ENCODE data around the gene NRP2. TPM values are rescaled to one million over a fixed set of nuclear protein-coding genes. Genes with fewer than 3 reads are reported as not detected.
A peak's percentile ranks its signal among the peaks of the same experiment; 100 is the strongest.

NRP2 gene
- total RNA-seq, 1 experiment from 2014 or later = 13.2 TPM

DNA sequence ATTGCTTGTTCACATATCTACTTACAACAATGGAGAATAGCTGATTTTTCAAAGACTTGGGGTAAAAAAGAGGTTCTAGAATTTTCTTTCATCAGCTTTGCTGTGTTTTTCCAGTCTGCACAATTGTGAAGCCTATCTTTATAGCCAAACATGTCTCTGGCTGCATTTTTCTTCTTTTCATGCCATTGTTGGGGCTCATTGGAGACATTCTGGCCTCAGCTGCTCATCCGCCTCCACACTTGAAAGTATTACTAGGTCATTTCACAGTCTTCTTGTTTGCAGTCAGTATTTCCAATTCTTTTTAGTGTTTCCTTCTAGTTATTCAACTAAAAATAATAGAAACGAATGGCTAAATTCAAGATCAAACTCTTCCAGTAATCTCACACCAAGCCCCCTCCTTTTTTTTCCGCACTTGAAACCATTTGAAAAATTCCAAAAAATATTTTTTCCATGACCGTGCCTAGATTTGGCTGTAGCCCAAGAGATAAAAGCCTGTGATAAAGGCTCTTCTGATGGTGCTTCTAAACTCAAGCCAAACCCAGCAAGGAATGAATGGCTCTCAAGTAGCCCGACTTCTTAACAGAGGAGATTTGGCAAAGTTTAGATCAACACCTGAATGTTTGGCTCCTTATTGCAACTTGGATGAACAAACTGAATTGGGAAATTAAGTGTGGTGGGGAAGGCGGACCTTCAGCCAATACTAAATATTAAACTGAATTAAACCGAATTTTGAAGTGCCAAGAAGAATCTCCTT, 103.4 kb downstream of the NRP2 start:
- Histone ChIP-seq H3K4me1 (replicated peaks) (peaks cover 13% of the 10 kb centered on the region), H3K4me3 (no peak overlapping the region), H3K27me3 (replicated peaks) (no peaks in the 10 kb centered on the region), H3K9me3 (replicated peaks) (no peaks in the 10 kb centered on the region), H3K27ac (no peak overlapping the region), H3K36me3 (no peaks in the 10 kb centered on the region)
- no peak for DNase-seq (ENCODE audit: low read depth in 1 of 2, low spot score in 2 of 2)

DNA sequence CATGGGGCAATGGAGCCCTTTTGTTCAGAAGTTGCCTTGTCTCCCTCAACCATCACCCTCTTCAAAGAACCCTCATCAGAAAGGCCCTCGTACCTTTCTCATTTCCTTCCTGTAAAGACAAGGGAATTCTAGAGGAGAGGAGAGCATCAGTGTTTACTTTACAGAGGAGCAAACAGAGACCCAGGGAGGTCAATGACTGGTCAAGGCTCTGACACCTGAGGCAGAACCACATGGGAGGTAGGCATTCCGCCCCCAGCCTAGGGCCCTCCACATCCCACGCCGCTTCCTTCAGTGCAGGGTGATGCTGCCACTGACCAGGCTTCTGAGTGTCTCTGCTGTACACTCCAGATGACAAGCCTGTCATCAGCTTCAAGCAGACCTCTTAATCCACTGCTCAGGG, 104.7 kb downstream of the NRP2 start:
- no peak for DNase-seq (ENCODE audit: low read depth in 1 of 2, low spot score in 2 of 2)
- Histone ChIP-seq H3K36me3 (no peaks in the 10 kb centered on the region), H3K4me1 (replicated peaks) (peaks cover 13% of the 10 kb centered on the region), H3K9me3 (replicated peaks) (no peaks in the 10 kb centered on the region), H3K4me3 (no peak overlapping the region), H3K27me3 (replicated peaks) (no peaks in the 10 kb centered on the region), H3K27ac (no peak overlapping the region)

DNA sequence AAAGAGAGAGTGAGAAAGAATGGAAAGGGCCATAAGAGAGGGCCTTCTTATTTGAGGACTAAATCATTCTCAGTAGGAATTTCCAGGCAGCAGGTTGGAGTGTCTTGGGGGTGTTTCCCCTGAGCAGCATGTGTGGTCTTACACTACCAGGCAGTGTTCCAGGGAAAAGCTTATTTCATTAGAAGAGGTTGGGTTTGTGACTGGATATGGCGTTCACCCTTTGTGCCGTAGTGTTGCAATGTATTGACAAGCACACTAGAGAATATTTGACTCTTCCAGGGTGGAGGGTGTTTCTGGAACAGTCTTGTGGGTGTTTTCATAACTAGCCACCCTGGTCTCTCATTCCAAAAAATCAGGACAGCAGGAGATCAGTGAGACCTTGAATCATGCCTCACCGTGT, 105.5 kb downstream of the NRP2 start:
- peak in 1 of 2 experiments; percentile 39 for DNase-seq (ENCODE audit: low read depth in 1 of 2, low spot score in 2 of 2)
- Histone ChIP-seq H3K4me1 (replicated peaks) (peaks cover 13% of the 10 kb centered on the region), H3K4me3 (no peak overlapping the region)

DNA sequence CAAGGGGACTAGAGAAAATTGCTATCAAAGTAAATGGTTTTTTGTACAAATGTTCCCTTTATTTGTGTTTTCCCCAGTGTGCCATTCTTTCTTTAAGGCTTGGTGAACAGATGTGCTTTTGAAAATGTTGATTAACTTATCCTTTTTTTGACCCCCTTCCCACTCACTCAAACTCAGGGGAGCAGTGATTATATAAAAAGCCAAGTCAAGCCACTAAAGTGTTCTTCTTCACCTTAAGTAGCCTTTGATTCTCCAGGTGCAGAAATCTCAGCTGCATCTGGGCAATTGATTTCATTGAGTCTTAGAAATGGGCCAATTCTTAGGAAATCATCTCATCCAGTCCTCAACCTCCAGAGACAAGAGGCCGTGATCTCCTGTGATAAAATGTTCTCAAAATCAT, 107.6 kb downstream of the NRP2 start:
- no peak overlapping the region for H3K4me3 ChIP-seq
- no peaks in the 10 kb centered on the region for H3K27me3 ChIP-seq (replicated peaks)
- no peak overlapping the region for H3K27ac ChIP-seq
- no peak for DNase-seq (ENCODE audit: low read depth in 1 of 2, low spot score in 2 of 2)
- H3K4me1 ChIP-seq (replicated peaks) = peaks cover 13% of the 10 kb centered on the region
- no peaks in the 10 kb centered on the region for H3K36me3 ChIP-seq
- H3K9me3 ChIP-seq (replicated peaks) = no peaks in the 10 kb centered on the region

More for the DNA sequence above, 105.5 kb downstream of the NRP2 start:
- Histone ChIP-seq H3K36me3 (no peaks in the 10 kb centered on the region), H3K27me3 (replicated peaks) (no peaks in the 10 kb centered on the region), H3K27ac (no peak overlapping the region), H3K9me3 (replicated peaks) (no peaks in the 10 kb centered on the region)

DNA sequence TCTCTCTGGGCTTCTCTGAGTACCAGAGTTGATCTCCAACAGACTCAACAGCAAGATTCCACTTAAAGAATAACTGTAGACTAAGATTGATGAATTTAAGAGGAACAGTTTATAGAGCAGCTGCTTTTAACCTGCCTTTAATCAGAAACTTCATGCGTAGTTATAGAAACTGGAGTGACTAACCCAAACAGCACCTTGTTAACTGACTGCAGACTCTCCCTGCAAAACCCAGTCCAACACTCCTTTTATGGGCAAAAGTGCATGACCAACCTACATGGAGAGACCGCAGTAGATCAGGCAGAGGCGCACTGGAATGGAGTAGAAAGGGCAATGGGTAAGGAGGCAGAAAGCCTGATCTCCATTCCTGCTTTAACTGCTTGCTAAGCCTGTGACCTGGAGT, 110.6 kb downstream of the NRP2 start:
- H3K9me3 ChIP-seq (replicated peaks) = no peaks in the 10 kb centered on the region
- no peak overlapping the region for H3K4me3 ChIP-seq
- H3K36me3 ChIP-seq = no peaks in the 10 kb centered on the region
- no peak overlapping the region for H3K27ac ChIP-seq
- H3K27me3 ChIP-seq (replicated peaks) = no peaks in the 10 kb centered on the region
- DNase-seq (ENCODE audit: low read depth in 1 of 2, low spot score in 2 of 2) = no peak
- H3K4me1 ChIP-seq (replicated peaks) = peaks cover 2% of the 10 kb centered on the region; the same call in 1 of the 2 replicates

DNA sequence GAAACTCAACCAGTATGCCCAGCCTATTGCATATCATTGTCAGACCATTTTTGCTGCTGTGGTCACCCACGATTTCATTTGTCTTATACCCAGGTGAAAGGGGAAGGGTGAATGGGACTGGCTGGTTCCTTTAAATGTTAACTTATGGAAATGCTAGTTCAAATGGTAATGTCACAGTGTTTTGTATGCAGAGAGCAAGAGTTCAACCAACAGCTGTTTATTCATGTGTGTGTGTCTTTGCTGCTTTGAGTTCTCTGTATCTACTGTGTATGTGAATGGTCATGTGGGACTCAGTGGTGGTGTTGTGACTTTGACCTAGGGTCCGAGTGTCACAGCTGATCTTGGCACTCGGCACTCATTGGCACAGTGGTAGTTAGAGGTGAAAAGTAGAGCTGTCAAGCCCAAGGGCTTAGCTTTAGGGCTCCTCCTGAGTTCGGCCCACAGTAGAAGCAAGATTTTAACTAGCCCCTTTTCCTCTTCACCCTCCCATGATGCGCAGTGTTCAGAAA, 114.6 kb downstream of the NRP2 start:
- Histone ChIP-seq H3K27ac (no peak overlapping the region), H3K9me3 (replicated peaks) (0 out of 2 replicates have a peak, but pooled peaks cover 4% of the 10 kb centered on the region), H3K4me1 (replicated peaks) (no peaks in the 10 kb centered on the region), H3K4me3 (no peak overlapping the region), H3K36me3 (no peaks in the 10 kb centered on the region), H3K27me3 (replicated peaks) (no peaks in the 10 kb centered on the region)
- DNase-seq (ENCODE audit: low read depth in 1 of 2, low spot score in 2 of 2) = no peak

DNA sequence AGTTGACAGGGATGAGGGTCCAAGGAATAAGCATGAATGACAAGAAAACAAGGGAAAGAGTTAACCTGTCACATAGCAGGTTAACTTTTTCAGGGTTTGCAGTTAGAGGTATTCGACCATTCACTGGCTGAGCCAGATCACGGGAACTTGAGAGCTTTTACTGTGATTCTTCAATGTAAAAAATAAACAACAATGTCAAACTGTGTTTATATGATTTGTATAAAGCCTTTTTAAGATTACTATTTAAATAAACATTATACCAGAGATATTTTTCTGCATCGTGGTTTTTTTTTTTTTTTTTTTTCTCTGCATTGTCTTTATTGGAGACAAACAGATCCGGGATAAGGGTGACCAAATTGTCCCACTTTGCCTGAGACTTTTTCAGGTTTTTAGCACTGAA, 115.6 kb downstream of the NRP2 start:
- Histone ChIP-seq H3K4me3 (no peak overlapping the region), H3K36me3 (no peaks in the 10 kb centered on the region), H3K27ac (no peak overlapping the region), H3K27me3 (replicated peaks) (no peaks in the 10 kb centered on the region), H3K9me3 (replicated peaks) (0 out of 2 replicates have a peak, but pooled peaks cover 4% of the 10 kb centered on the region), H3K4me1 (replicated peaks) (no peaks in the 10 kb centered on the region)
- no peak for DNase-seq (ENCODE audit: low read depth in 1 of 2, low spot score in 2 of 2)

DNA sequence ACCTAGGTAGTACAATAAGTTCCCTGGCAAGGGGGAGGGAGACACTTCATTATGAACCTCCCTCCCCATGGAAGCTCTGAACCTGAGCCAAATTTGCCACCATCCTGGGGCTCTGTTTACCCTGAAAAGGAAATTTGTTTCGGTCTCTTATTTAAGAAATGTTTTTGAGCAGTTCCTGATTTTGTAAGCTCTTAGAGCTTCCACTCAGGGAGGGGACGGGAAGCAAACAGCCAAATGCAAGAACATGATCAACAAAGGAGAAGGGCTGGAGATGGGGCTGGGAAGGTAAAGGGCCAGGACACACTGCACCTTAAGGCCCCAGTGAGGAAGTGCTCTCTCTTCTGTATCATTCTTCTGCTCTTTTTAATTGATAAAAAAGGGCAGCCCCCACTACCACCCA, 117.9 kb downstream of the NRP2 start:
- Histone ChIP-seq H3K4me1 (replicated peaks) (no peaks in the 10 kb centered on the region), H3K9me3 (replicated peaks) (0 out of 2 replicates have a peak, but pooled peaks cover 4% of the 10 kb centered on the region), H3K27me3 (replicated peaks) (0 out of 2 replicates have a peak, but pooled peaks cover 3% of the 10 kb centered on the region), H3K27ac (no peak overlapping the region), H3K4me3 (no peak overlapping the region), H3K36me3 (no peaks in the 10 kb centered on the region)
- no peak for DNase-seq (ENCODE audit: low read depth in 1 of 2, low spot score in 2 of 2)

DNA sequence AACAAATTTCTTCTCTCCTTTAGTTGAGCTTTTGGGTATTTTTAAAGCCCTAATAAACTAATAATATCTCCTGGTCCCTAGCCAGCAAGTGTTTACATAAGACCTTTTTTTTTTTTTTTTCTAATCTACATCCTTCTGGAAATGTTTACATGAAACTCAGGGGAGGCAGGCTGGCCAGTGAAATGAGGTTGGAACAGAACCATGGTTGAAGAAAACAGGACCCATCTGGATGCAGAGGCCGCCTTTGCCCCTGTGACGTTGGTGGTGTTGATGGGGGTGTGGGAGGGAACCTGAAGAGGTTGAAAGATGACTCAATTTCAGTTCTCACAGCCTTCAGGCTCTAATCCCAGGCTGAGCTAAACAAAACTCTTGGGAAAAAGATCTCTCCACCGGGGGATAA, 118.5 kb downstream of the NRP2 start:
- H3K36me3 ChIP-seq = no peaks in the 10 kb centered on the region
- H3K4me1 ChIP-seq (replicated peaks) = no peaks in the 10 kb centered on the region
- H3K9me3 ChIP-seq (replicated peaks) = 0 out of 2 replicates have a peak, but pooled peaks cover 4% of the 10 kb centered on the region
- DNase-seq (ENCODE audit: low read depth in 1 of 2, low spot score in 2 of 2) = no peak
- no peak overlapping the region for H3K4me3 ChIP-seq
- no peak overlapping the region for H3K27ac ChIP-seq
- H3K27me3 ChIP-seq (replicated peaks) = 0 out of 2 replicates have a peak, but pooled peaks cover 3% of the 10 kb centered on the region

DNA sequence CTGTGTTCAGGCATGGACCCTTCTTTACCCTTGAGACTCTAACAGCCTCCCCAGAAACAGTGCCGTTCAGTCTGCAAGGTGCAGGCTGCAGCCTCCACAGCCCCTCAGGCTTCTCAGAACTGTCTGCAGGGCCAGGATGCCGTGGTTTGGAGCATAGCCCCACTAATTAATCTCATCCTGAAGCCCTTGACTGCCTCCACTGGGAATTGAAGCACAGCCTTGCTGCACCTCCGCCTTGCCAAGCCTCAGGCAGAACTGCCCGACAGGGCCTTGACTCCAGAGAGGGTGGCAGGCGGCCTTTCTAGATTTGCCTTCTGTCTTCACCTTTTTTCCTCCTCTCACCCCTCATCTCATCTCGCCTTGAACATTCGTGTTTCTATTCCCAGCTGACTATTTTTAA, 119.8 kb downstream of the NRP2 start:
- Histone ChIP-seq H3K4me3 (no peak overlapping the region), H3K9me3 (replicated peaks) (0 out of 2 replicates have a peak, but pooled peaks cover 4% of the 10 kb centered on the region), H3K27me3 (replicated peaks) (0 out of 2 replicates have a peak, but pooled peaks cover 3% of the 10 kb centered on the region), H3K4me1 (replicated peaks) (no peaks in the 10 kb centered on the region), H3K36me3 (no peaks in the 10 kb centered on the region), H3K27ac (no peak overlapping the region)
- no peak for DNase-seq (ENCODE audit: low read depth in 1 of 2, low spot score in 2 of 2)

DNA sequence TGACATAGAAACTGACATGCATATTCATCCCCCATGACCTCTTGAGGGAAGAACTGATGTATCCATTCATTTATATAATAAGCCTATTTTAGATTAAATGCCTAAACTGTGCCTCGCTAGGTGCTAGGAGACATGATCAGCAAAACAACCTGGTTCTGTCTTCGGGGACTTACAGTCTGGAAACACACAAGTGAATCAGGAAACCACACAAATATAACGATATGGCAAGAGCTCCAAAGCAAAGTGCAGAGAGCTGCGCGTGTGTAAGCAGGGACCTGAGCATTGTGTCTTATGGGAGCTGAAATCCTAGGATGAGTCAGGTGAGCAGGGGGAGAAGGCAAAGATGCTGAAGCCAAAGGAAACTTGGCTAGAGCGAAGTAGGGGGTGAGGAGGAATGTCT, 120.6 kb downstream of the NRP2 start:
- Histone ChIP-seq H3K4me3 (no peak overlapping the region), H3K4me1 (replicated peaks) (no peaks in the 10 kb centered on the region), H3K27ac (no peak overlapping the region), H3K27me3 (replicated peaks) (0 out of 2 replicates have a peak, but pooled peaks cover 3% of the 10 kb centered on the region), H3K9me3 (replicated peaks) (0 out of 2 replicates have a peak, but pooled peaks cover 4% of the 10 kb centered on the region), H3K36me3 (no peaks in the 10 kb centered on the region)
- DNase-seq (ENCODE audit: low read depth in 1 of 2, low spot score in 2 of 2) = no peak

DNA sequence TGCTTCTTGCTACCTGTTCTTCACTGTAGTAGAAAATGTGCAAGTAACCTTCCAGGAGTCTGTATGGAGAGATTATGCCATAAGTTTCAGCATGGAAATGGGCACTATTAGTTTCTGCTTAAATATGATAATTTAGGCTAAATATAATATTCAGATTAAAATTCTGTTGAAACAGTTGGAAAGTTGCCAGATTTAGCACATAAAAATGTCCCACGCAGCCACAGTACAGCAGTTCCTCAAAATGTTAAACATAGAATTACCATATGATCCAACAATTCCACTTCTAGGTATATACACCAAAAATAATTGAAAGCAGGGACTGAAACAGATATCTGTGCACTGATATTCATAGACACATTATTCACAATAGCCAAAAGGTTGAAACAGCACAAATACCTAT, 121.2 kb downstream of the NRP2 start:
- Histone ChIP-seq H3K4me1 (replicated peaks) (no peaks in the 10 kb centered on the region), H3K9me3 (replicated peaks) (0 out of 2 replicates have a peak, but pooled peaks cover 4% of the 10 kb centered on the region), H3K4me3 (no peak overlapping the region), H3K27me3 (replicated peaks) (0 out of 2 replicates have a peak, but pooled peaks cover 3% of the 10 kb centered on the region), H3K27ac (no peak overlapping the region), H3K36me3 (no peaks in the 10 kb centered on the region)
- no peak for DNase-seq (ENCODE audit: low read depth in 1 of 2, low spot score in 2 of 2)

DNA sequence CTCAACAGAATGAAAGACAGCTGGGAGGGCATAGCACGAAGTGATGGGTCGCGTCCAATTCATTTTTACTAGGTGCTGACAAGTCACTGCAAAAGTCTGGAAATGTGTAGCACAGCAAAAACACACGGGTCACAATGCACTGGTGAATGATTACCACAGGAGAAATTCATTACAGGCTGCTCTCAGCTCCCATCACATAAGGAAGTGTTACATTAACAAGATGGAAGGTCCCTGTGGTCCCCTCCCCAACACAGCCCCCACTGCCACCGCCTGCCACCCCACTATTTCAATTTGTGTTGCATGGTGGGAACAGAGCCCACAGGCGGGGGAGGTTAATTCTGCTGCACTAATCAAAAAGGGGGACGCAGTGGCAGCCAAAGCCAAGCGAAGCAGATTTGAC, 122.8 kb downstream of the NRP2 start:
- Histone ChIP-seq H3K27ac (no peak overlapping the region), H3K36me3 (no peaks in the 10 kb centered on the region), H3K27me3 (replicated peaks) (0 out of 2 replicates have a peak, but pooled peaks cover 3% of the 10 kb centered on the region), H3K4me1 (replicated peaks) (no peaks in the 10 kb centered on the region), H3K4me3 (no peak overlapping the region), H3K9me3 (replicated peaks) (no peaks in the 10 kb centered on the region)
- no peak for DNase-seq (ENCODE audit: low read depth in 1 of 2, low spot score in 2 of 2)

DNA sequence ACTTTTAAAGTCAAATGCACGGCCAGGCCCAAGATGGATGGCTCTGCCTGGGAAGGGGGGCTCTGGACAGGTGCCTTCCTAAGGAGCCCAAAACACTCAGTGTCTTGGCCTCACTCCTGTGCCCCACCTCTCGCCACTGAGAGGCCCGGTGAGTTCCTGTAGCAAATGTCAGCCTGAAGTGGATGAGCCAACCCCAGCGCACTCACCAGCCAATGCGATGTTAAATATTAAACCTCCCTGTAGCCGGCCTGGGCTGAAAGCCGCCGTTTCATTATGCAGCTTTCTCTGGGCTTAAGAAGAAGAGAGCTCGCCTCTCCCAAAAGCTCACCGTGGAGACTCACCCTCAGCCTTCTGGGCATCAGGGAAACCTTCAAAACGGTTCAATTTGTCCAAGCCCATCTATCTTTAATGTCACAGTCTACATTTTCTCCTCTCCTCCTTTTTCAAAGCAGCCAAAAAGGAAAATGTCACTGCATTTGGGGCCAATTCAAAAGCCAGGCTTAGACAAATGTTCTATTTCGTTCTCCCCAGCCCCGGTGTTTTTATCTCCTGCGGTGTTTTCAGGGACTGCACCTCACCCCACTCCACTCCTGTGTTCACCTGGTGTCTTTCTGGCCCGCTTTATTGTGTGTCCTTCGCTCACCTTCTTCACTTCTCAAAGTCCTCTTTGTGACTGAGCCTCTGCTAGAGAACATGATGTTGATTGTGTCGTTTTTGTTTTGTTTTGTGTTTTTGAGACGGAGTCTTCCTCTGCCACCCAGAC, 124.0 kb downstream of the NRP2 start:
- no peak for DNase-seq (ENCODE audit: low read depth in 1 of 2, low spot score in 2 of 2)
- H3K27ac ChIP-seq = no peak overlapping the region
- H3K4me1 ChIP-seq (replicated peaks) = no peaks in the 10 kb centered on the region
- H3K9me3 ChIP-seq (replicated peaks) = no peaks in the 10 kb centered on the region
- 0 out of 2 replicates have a peak, but pooled peaks cover 3% of the 10 kb centered on the region for H3K27me3 ChIP-seq (replicated peaks)
- H3K4me3 ChIP-seq = no peak overlapping the region
- H3K36me3 ChIP-seq = no peaks in the 10 kb centered on the region
